Measurements from ENCODE around the gene KLRD1.

DNA sequence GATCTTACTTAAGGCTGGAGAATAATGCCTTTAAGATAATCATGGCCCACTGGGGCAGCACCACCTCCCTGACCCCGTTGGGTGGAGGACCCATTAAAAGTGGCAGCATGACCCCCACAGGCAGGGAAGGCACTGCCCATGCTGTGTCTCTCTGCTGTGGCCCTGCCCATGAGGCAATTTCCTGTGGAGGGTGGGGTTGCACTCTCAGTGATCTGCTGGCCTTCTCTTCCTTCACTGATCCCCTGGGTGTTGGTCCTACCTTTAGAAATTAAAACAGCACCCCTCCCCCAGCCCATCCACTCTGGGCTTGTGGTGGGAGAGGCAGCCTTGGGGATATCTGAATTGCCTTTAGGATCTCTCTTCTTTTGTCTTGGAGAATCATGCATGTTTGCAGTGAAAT is 64.9 kb downstream of the KLRD1 start:
- no peak for TF ChIP-seq EZH2phosphoT487 (IDR thresholded peaks at IDR 0.05; ENCODE audit: borderline replicate concordance, low read depth)
- no peak for TF ChIP-seq CTCF (IDR thresholded peaks at IDR 0.05)
- TF ChIP-seq CHD2 (IDR thresholded peaks at IDR 0.05; ENCODE audit: low read length, partially characterized antibody), result no peak
- no peak for TF ChIP-seq REST (IDR thresholded peaks at IDR 0.05; ENCODE audit: low read depth, low read length)
- no peak for TF ChIP-seq USF1 (IDR thresholded peaks at IDR 0.05; ENCODE audit: borderline replicate concordance, low read depth)
- TF ChIP-seq ZBTB33 (IDR thresholded peaks at IDR 0.05; ENCODE audit: borderline replicate concordance, low read depth), result no peak
- TF ChIP-seq MAX (IDR thresholded peaks at IDR 0.05; ENCODE audit: low read depth), result no peak
- TF ChIP-seq YY1 (IDR thresholded peaks at IDR 0.05; ENCODE audit: low read depth), result no peak
